Pulmonary artery endothelial cell (primary cell): ENCODE results near the gene RNASE9. TPM values are rescaled to one million over a fixed set of nuclear protein-coding genes. Genes with fewer than 3 reads are reported as not detected.
A peak's percentile ranks its signal among the peaks of the same experiment; 100 is the strongest.
"Not testable (repeated sequence)": the region's sequence is repeated elsewhere in the genome, so short reads cannot be mapped to it uniquely, and the experiment has no call there.

Experiments used
- DNase-seq: peaks from one replicate; pipeline ENCODE4 v3.0.0-alpha.2; 2011; ENCODE audit warnings: low read depth, low spot score
- total RNA-seq: library from RNA; depleted of rRNA; stranded (reverse); fragments of >200 nt; gene quantifications from 2 replicates; pipeline ENCODE4 v1.2.3, GENCODE V29; 2014

Gene RNASE9
- total RNA-seq, 1 donor from 2014 or later = not detected

GRCh38 chr14:20578325-20578724 lies 17.5 kb upstream of the RNASE9 start:
- DNase-seq = no peak

DNA sequence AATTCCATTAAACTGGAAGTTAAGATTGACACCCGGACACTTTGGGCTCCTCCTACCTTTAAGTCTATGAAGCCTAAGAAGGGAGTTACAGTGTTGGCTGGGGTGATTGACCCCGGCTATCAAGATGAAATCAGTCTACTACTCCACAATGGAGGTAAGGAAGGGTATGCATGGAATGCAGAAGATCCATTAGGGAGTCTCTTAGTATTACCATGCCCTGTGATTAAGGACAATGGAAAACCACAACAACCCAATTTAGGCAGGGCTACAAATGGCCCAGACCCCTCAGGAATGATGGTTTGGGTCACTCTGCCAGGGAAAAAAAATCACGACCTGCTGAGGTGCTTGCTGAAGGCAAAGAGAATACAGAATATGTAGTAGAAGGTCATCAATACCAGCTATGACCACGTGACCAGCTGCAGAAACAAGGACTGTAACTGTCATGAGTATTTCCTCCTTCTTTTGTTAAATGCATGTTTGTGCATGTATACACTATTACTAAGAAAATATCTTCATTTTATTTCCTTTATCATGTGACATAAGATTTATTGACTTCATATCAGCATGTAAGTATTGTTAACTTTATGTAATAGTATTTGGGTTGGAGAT lies 11.6 kb upstream of the RNASE9 start:
- not testable (repeated sequence) for DNase-seq

- DNase-seq = not testable (repeated sequence)
Observed at GRCh38 chr14:20570720-20571119, 9.9 kb upstream of the RNASE9 start.

- not testable (repeated sequence) for DNase-seq
Observed at GRCh38 chr14:20569865-20570264, 9.0 kb upstream of the RNASE9 start.

GRCh38 chr14:20569066-20569465 lies 8.2 kb upstream of the RNASE9 start:
- DNase-seq = no peak

GRCh38 chr14:20568393-20568792 lies 7.5 kb upstream of the RNASE9 start:
- no peak for DNase-seq

DNA sequence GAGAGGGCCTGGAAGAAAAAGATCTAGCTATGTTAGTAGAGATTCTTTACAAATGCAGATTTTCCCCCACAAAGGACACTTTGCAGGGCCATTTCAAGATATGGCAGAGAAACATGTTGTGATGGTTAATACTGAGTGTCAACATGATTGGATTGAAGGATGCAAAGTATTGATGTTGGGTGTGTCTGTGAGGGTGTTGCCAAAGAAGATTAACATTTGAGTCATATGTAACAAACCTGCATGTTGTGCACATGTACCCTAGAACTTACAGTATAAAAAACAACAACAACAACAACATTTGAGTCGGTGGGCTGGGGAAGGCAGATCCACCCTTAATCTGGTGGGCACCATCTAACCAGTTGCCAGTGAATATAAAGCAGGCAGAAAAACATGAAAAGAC lies 6.4 kb upstream of the RNASE9 start:
- DNase-seq = not testable (repeated sequence)

DNA sequence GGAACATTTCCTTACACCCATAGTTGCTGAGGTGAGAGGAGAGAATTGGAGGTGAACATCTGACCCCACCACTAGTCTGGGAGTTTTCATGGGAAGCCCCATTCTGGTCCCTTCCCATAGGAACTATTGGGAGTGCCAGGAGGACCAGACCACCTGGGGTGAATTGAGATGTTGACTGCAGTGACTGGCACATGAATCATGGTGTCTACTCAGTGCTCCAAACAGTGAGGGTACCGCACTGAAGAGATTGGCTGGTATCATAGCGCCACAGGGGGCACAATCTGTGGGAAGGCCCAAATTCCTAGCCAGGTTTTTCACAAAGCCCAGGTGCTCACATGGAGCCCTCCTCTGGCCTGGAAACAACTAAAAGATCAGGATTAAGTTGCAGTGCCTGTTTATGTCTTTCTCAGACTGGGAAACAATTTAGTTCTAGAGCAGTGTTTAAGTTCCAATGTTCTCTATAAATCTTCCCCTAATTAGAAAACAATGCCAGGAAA lies 3.7 kb upstream of the RNASE9 start:
- no peak for DNase-seq

GRCh38 chr14:20563971-20564370 lies 3.1 kb upstream of the RNASE9 start:
- DNase-seq = no peak

- no peak for DNase-seq
Observed at GRCh38 chr14:20559461-20559904, 1.4 kb downstream of the RNASE9 start.

DNA sequence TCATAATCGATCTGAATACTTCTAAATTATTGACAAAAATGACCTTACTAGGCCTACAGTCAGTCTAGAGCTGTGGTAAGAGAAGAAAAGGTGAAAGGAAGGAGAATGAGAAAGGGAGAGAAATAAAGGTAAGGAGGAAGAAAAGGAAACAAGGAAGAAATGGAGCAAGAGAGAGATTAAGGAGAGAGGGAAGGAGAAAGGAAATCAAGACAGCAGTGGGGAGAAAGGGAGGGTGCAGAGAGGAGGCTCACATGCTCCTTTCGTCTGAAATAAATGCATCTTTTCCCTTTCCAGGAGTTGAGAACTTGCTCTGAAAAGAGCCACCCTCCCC lies 3.7 kb downstream of the RNASE9 start:
- DNase-seq = no peak

GRCh38 chr14:20556500-20557211 lies 4.2 kb downstream of the RNASE9 start:
- DNase-seq = no peak

DNA sequence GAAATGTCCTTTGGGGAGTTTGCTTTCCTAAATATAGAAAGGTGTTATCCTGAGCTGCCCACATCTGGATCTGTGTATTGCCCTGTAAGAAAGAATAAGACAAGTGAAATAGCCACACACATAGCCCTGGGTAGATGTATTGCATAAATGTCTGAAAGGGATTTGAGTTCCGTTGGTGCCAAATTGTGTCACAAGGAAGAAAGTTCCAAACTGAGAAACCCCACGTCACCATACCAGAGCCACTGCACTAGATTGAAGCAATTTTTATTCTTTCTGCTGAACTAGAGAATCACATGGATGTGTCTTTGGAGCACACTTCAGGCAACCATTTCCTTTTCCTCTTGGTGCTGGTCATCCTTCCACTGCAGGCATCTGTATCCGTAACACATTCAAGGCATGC lies 5.0 kb downstream of the RNASE9 start:
- DNase-seq = no peak

GRCh38 chr14:20553024-20553423 lies 7.8 kb downstream of the RNASE9 start:
- DNase-seq = no peak

DNA sequence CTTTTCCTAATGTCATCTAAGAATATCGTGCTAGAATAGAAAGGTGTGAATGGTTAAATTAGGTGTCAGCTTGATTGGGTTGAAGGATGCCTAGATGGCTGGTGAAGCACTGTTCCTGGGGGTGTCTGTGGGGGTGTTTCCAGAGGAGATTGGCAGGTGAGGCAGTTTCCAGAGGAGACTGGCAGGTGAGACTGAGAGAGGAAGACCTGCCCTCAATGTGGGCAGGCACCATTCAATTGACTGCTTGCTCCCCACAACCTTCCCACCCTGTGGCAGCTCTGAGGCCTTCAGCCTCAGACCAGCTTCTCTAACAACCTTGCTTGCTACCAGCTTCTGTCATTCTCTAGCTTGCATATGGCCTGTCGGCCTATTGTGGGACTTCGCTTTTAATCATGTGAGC lies 9.2 kb downstream of the RNASE9 start:
- DNase-seq = no peak

DNA sequence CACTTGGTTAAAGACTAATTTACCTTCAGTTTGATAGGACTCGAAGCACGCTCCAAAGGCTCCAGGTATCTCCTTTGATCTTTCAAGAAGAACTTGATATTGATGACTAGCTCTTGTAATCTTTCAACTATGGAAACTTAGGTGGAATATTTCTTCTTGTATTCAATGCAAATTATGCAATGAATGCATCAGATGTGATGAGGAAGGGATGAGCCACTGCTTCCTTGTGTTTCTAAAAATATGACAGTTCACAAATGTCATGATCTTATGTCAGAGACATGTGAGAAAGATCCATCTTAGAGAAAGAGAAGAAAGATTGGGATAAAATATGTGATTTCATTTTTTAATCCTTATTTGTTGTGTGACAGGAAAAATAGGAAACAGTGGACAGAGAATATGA lies 9.9 kb downstream of the RNASE9 start:
- no peak for DNase-seq

DNA sequence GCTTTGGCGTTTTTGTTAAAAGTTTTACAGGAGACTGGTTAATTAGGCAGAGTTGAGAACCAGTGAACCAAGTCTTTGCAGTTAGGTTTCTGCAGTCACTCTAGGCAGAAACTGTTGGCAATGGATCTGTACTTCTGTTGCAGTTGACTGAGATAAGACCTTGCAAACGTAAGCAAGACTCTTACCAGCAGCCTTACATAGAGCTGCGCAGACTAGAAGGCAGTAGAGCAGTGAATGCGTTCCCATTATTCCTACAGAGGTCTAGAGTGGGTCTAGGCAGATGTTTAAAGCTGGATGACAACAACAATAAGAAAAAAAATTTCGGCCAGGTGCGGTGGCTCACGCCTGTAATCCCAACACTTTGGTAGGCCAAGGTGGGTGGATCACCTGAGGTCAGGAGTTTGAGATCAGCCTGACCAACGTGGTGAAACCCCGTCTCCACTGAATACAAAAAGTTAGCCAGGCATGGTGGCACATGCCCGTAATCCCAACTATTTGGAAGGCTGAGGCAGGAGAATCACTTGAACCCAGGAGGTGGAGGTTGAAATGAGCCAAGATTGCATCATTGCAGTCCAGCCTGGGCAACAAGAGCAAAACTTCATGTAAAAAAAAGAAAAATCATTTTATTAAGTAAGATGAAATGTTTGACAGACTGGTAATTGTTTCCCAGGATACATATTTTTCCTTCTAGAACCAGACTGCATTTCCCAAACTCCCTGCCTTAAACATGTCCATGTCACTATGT lies 12.3 kb downstream of the RNASE9 start:
- no peak for DNase-seq

DNA sequence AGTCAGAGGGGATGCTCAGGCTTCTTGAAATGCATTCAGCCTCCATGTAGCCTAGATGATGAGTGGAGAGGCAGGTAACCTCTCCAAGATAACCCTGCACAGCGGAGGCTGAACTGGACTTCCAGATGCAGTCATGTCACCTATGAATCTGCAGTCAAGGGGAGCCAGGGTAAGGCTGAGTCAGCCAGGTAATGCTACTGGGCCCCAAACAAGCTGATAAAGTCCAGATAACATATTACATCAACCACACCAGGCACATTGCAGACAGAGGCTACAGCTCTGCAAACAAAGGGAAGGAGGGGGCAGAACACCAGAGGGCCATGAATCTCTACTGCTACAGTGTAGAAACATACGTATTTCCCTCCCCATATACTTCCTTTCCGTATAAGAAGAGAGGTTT lies 14.0 kb downstream of the RNASE9 start:
- DNase-seq = no peak

GRCh38 chr14:20539906-20540305 lies 20.9 kb downstream of the RNASE9 start:
- no peak for DNase-seq

- DNase-seq = peak; percentile 37
Observed at GRCh38 chr14:20530771-20531571, 29.9 kb downstream of the RNASE9 start.

DNA sequence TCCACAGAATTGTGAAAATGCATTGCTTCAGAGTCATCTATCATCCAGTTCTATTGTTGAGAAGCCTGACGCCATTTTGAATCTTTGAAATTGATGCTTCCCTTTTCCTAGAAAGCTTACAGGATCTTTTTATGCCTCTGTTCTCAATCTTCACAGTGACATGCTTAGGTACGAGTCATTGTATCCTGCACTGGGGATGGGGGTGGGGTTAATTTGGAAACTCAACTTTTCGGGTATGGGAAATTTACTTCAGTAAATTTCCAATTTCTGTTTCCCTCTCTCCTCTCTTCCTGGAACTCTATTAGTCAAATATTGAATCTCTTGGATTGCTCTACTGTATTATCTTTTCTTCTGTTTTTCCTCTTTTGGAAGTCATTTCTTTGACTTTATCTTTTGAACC lies 31.0 kb downstream of the RNASE9 start:
- no peak for DNase-seq

- no peak for DNase-seq
Observed at GRCh38 chr14:20524027-20524426, 36.8 kb downstream of the RNASE9 start.
